ENCODE data around the gene PSENEN. TPM values are rescaled to one million over a fixed set of nuclear protein-coding genes. Genes with fewer than 3 reads are reported as not detected.

The PSENEN gene
- total and polyA plus RNA-seq, 2 donors (not counting 1 experiment from before 2014, with no cell fraction given): 16.0 to 31.4 TPM

GRCh38 chr19:35734273-35734672, 11.2 kb upstream of the PSENEN start:
- DNase-seq (ENCODE audit: low read depth in 2 of 2): no peak
- no peaks in the 10 kb centered on the region for H3K4me1 ChIP-seq (ENCODE audit: control insufficient read depth, extremely low read depth, insufficient read depth, low read length)
- H2AFZ ChIP-seq (ENCODE audit: low read length): no peak overlapping the region
- H3K27ac ChIP-seq (ENCODE audit: insufficient read depth, low read length): no peak overlapping the region
- peaks cover 53% of the 10 kb centered on the region for H3K36me3 ChIP-seq (ENCODE audit: control insufficient read depth, insufficient read depth, low read length)
- no peaks in the 10 kb centered on the region for H3K79me2 ChIP-seq (ENCODE audit: control insufficient read depth, insufficient read depth, low read length)
- no peaks in the 10 kb centered on the region for H4K20me1 ChIP-seq (ENCODE audit: control insufficient read depth, extremely low read depth, insufficient read depth, low read length)
- H3K27me3 ChIP-seq (ENCODE audit: control insufficient read depth, insufficient read depth, low read length): no peaks in the 10 kb centered on the region
- no peak overlapping the region for H3K4me2 ChIP-seq (ENCODE audit: extremely low read depth, insufficient read depth, low read length)
- no peak overlapping the region for H3K9ac ChIP-seq (ENCODE audit: insufficient read depth, low read length)
- no peaks in the 10 kb centered on the region for H3K9me3 ChIP-seq (ENCODE audit: control insufficient read depth, insufficient read depth, low read depth, low read length)
- TF ChIP-seq CTCF (conservative IDR thresholded peaks at IDR 0.05 in 1 of 2, IDR thresholded peaks at IDR 0.05 in 1 of 2; ENCODE audit: low read depth in 1 of 2, low read length in 2 of 2) (no peak), EZH2 (IDR thresholded peaks at IDR 0.05; ENCODE audit: low read length, missing control alignments) (no peak)
- no peak overlapping the region for H3K4me3 ChIP-seq (replicated peaks in 1 of 4; ENCODE audit: control extremely low read depth in 1 of 4, insufficient read depth in 1 of 4, low read depth in 3 of 4, low read length in 4 of 4)

GRCh38 chr19:35734889-35735288, 10.6 kb upstream of the PSENEN start:
- Histone ChIP-seq H3K27ac (ENCODE audit: insufficient read depth, low read length) (no peak overlapping the region), H3K79me2 (ENCODE audit: control insufficient read depth, insufficient read depth, low read length) (no peaks in the 10 kb centered on the region), H3K9ac (ENCODE audit: insufficient read depth, low read length) (no peak overlapping the region), H3K27me3 (ENCODE audit: control insufficient read depth, insufficient read depth, low read length) (no peaks in the 10 kb centered on the region), H4K20me1 (ENCODE audit: control insufficient read depth, extremely low read depth, insufficient read depth, low read length) (no peaks in the 10 kb centered on the region), H2AFZ (ENCODE audit: low read length) (no peak overlapping the region), H3K36me3 (ENCODE audit: control insufficient read depth, insufficient read depth, low read length) (peaks cover 48% of the 10 kb centered on the region), H3K4me2 (ENCODE audit: extremely low read depth, insufficient read depth, low read length) (no peak overlapping the region), H3K4me1 (ENCODE audit: control insufficient read depth, extremely low read depth, insufficient read depth, low read length) (peaks cover 1% of the 10 kb centered on the region), H3K9me3 (ENCODE audit: control insufficient read depth, insufficient read depth, low read depth, low read length) (no peaks in the 10 kb centered on the region), H3K4me3 (replicated peaks in 1 of 4; ENCODE audit: control extremely low read depth in 1 of 4, insufficient read depth in 1 of 4, low read depth in 3 of 4, low read length in 4 of 4) (no peak overlapping the region)
- TF ChIP-seq EZH2 (IDR thresholded peaks at IDR 0.05; ENCODE audit: low read length, missing control alignments) (no peak), CTCF (conservative IDR thresholded peaks at IDR 0.05 in 1 of 2, IDR thresholded peaks at IDR 0.05 in 1 of 2; ENCODE audit: low read depth in 1 of 2, low read length in 2 of 2) (no peak)
- no peak for DNase-seq (ENCODE audit: low read depth in 2 of 2)

GRCh38 chr19:35736913-35737886, 8.3 kb upstream of the PSENEN start:
- H3K27me3 ChIP-seq (ENCODE audit: control insufficient read depth, insufficient read depth, low read length): no peaks in the 10 kb centered on the region
- no peak overlapping the region for H3K27ac ChIP-seq (ENCODE audit: insufficient read depth, low read length)
- no peak overlapping the region for H3K4me3 ChIP-seq (replicated peaks in 1 of 4; ENCODE audit: control extremely low read depth in 1 of 4, insufficient read depth in 1 of 4, low read depth in 3 of 4, low read length in 4 of 4)
- H3K79me2 ChIP-seq (ENCODE audit: control insufficient read depth, insufficient read depth, low read length): no peaks in the 10 kb centered on the region
- no peak overlapping the region for H2AFZ ChIP-seq (ENCODE audit: low read length)
- no peaks in the 10 kb centered on the region for H3K9me3 ChIP-seq (ENCODE audit: control insufficient read depth, insufficient read depth, low read depth, low read length)
- H3K4me1 ChIP-seq (ENCODE audit: control insufficient read depth, extremely low read depth, insufficient read depth, low read length): peaks cover 6% of the 10 kb centered on the region
- no peak for TF ChIP-seq EZH2 (IDR thresholded peaks at IDR 0.05; ENCODE audit: low read length, missing control alignments)
- peak in 1 of 2 donors; percentile 9 for TF ChIP-seq CTCF (conservative IDR thresholded peaks at IDR 0.05 in 1 of 2, IDR thresholded peaks at IDR 0.05 in 1 of 2; ENCODE audit: low read depth in 1 of 2, low read length in 2 of 2)
- H4K20me1 ChIP-seq (ENCODE audit: control insufficient read depth, extremely low read depth, insufficient read depth, low read length): no peaks in the 10 kb centered on the region
- DNase-seq (ENCODE audit: low read depth in 2 of 2): no peak
- H3K9ac ChIP-seq (ENCODE audit: insufficient read depth, low read length): no peak overlapping the region
- H3K36me3 ChIP-seq (ENCODE audit: control insufficient read depth, insufficient read depth, low read length): peaks cover 32% of the 10 kb centered on the region
- H3K4me2 ChIP-seq (ENCODE audit: extremely low read depth, insufficient read depth, low read length): no peak overlapping the region

All from fibroblast of lung (primary cell).